GM12872 (cell line): ENCODE data around the gene CBFA2T3.

ENCODE experiments used
- CTCF ChIP-seq: IDR thresholded peaks from 3 replicates; pipeline ENCODE4 v1.5.1; 2011; ENCODE audit warnings: low read depth, mild to moderate bottlenecking, low read length, moderate library complexity; ENCODE audit not compliant: insufficient read depth

Gene CBFA2T3

DNA sequence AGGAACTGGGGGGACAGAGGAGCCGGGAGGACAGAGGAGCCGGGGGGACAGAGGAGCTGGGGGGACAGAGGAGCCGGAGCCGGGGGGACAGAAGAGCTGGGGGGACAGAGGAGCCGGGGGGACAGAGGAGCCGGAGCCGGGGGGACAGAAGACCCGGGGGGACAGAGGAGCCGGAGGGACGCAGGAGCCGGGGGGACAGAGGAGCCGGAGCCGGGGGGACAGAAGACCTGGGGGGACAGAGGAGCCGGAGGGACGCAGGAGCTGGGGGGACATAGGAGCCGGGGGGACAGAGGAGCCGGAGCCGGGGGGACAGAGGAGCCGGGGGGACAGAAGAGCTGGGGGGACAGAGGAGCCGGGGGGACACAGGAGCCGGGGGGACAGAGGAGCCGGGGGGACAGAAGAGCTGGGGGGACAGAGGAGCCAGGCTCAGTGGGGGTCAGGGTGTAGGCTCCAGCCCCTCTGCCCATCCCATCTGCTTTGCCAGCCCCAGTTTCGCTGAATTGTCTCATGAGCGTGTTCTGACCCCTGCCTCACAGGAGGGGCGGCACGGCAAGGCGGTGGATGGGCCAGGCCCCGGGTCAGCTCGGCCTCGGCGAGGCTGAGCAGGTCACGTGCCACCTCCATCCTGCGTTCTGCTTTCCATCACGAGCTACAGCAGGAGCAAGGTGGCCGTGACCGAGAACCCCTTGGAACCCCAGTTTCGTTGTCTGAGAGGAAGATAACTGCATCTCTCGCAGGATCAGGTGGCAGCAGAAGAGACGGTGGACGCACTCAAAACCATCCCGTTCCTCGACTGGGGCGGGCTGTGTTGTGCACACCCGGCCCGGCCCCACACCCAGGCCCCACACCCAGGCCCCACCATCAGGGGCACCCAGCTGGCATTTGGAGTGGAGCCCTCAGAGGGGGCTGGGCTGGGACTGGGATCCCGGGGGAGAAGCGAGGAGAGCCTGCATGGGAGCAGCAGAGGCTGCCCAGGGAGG lies 26.1 kb upstream of the CBFA2T3 start:
- TF ChIP-seq CTCF = no peak

DNA sequence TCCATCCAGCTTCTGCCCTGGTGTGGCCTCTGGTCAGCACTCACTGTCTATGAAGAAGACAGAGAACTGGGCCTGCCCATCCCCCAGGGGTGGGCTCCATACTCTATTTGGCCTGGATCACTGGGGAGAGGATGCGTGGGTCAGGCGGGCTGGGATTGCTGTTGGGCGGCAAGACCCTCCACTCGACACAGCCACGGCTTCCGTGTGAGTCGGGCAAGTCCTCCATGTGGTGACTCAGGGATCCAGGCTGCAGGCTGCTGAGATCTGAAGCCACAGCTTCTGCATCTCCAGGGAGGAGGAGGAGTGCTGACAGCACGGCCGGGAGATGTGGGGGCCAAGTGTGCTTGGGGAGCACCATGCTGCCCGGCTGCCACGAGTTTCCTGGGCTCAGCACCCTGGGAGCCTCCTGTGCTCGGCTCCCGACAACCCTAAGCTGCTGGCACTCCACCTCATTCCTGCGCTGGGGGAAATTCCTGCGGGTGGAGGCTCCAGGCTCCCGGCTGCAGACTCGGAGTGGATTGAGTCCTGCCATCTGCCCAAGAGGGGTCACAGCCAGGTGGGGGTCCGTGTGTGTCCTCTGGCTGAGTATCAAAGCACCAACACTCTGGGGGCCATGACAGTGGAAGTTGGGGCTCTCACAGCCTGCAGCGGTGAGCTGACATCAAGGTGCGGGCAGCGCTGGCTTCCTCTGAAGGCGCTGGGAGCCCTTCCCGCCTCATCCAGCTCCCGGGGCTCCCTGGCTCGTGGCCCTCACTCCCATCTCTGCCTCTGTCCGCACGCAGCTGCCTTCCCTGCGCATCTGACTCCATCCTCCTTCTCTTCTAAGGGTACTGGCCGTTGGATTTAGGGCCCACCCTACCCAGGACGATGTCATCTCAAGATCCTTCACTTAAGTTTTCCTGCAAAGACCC lies 24.4 kb upstream of the CBFA2T3 start:
- no peak for TF ChIP-seq CTCF

DNA sequence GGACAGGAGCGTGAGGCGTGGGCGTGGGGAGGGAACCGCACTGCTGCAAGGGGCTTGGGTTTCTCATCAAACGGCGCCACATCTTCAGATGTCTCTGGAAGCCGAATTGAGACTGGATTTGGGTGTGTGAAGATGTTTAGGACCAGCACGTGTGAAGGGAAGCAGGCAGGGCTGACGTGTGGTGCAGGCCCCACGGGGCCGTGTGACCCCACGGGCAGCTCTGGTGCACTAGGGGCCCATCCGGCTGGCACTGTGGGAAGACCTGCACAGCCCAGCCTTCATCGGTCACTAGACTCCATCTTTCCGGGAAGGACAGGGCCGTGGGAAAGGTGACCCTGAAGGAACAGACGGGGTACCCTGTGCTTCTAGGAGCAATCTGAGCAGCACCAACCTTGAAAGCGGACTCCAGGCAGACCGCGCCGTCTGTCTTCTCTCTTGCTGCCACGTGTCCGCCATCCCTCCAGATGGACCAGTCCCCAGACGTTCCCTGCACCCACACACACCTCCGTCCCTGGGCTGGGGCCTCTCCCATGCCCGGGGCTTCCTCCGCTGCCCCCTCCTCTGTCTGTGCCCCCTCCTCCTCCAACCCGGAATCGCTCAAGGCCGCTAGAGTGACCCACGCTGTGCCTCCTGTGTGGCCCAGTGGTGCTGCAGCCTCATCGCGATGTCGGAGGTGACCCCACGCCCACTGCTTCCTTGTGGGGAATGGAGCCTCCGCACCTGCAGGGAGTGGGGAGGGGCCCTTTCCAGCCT lies 23.4 kb upstream of the CBFA2T3 start:
- no peak for TF ChIP-seq CTCF

DNA sequence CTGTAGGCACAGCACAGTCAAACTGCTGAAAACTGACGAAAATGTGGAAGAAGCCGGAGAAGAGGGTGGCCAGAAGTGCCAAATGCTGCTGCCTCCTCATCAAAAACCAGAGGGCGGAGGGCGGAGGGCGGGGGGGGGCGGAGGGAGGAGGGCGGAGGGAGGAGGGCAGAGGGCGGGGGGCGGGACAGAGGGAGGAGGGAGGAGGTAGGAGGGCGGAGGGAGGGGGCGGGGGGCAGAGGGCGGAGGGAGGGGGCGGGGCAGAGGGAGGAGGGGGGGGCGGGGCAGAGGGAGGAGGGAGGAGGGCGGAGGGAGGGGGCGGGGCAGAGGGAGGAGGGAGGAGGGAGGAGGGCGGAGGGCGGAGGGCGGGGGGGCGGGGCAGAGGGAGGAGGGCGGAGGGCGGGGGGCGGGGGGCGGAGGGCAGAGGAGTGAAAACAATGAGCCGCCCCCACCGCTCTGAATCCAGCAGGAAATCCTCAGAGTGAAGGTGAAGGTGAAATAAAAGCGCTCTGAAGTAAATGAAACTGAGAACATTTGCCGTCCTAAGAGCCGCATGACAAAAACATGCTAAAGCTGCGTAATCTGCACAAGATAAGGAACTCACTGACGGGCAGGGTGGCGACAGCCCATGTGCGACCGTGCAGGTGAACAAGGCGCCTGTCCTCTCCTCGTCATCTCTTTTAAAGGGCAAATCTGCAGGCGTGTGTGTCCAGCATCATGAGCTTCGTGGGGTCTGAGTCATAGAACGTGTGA lies 22.6 kb upstream of the CBFA2T3 start:
- no peak for TF ChIP-seq CTCF

GRCh38 chr16:88995746-88996535 lies 18.9 kb upstream of the CBFA2T3 start:
- no peak for TF ChIP-seq CTCF

GRCh38 chr16:88995194-88995593 lies 18.2 kb upstream of the CBFA2T3 start:
- no peak for TF ChIP-seq CTCF
